Transverse colon (tissue), 4 donors: ENCODE results near the gene RFLNA. TPM values are rescaled to one million over a fixed set of nuclear protein-coding genes. Genes with fewer than 3 reads are reported as not detected.

ENCODE experiments used
- DNase-seq: peaks from one replicate; pipeline ENCODE4 v3.0.0-alpha.2; 2019
- H3K27ac ChIP-seq, 4 donors: fragments of 200-600 bp; sonication (generic); 2 replicates each; pipeline ENCODE4 v1.5.1; 2016 to 2018; ENCODE audit warnings: inconsistent platforms in 4 of 4
- H3K27me3 ChIP-seq: fragments of 200-600 bp; sonication (generic); 2 replicates; pipeline ENCODE4 v1.5.1; 2017; ENCODE audit warnings: inconsistent platforms
- H3K36me3 ChIP-seq, 4 donors: fragments of 200-600 bp; sonication (generic); 2 replicates each; pipeline ENCODE4 v1.5.1; 2017 to 2019; ENCODE audit warnings: inconsistent platforms in 4 of 4
- H3K4me1 ChIP-seq, 4 donors: fragments of 200-600 bp; sonication (generic); 2 replicates each; pipeline ENCODE4 v1.5.1; 2017 to 2020; ENCODE audit warnings: inconsistent platforms in 4 of 4
- H3K4me3 ChIP-seq, 4 donors: fragments of 200-600 bp; sonication (generic); 1 replicate in 1 of 4; 2 replicates in 3 of 4; pipeline versions ENCODE4 v1.5.1 to v1.6.1; 2017 to 2019; ENCODE audit warnings: inconsistent platforms in 4 of 4
- H3K9me3 ChIP-seq, 2 donors: fragments of 200-600 bp; sonication (generic); 2 replicates each; pipeline ENCODE4 v1.5.1; 2017 to 2019; ENCODE audit warnings: inconsistent platforms in 2 of 2
- EP300 ChIP-seq: sonication (generic); formaldehyde crosslinking; IDR thresholded peaks from one replicate; pipeline ENCODE4 v1.6.1; 2017; ENCODE audit warnings: antibody characterized with exemption, low read depth
- POLR2A ChIP-seq: fragments of 450-650 bp; IDR thresholded peaks from one replicate; pipeline ENCODE4 v1.6.1; 2016; ENCODE audit warnings: antibody characterized with exemption, mild to moderate bottlenecking, moderate library complexity
- POLR2AphosphoS5 ChIP-seq, 3 donors: sonication (generic); formaldehyde crosslinking; IDR thresholded peaks; one replicate each; pipeline ENCODE4 v1.6.1; 2016; ENCODE audit warnings: antibody characterized with exemption in 3 of 3
- WGBS, 2 donors: methylation state at CpG; one replicate each; pipeline ENCODE4 v1.1.5; 2018; ENCODE audit warnings: low coverage in 1 of 2; 5-methylcytosine and 5-hydroxymethylcytosine counted together
- in situ Hi-C, 4 donors: fragments of 200-750 bp; cut with MboI; loops; one replicate each; pipeline versions ENCODE4 v1.15.0 to v1.15.1; 2017; ENCODE audit warnings: low sequenced_read_pairs in 3 of 4, low pct_ligation_motif_present in 1 of 4, low pct_unique_long_range_greater_than_20kb in 1 of 4
- intact Hi-C: fragments of 100-400 bp; cut with DNase I; formaldehyde crosslinking; loops from one replicate; pipeline ENCODE4 v1.15.1; 2023; ENCODE audit warnings: low total_unique reads
- total RNA-seq, 4 donors: library from RNA; depleted of rRNA; stranded (reverse); fragments of >200 nt; gene quantifications; one replicate each; pipeline ENCODE4 v1.1.0, GENCODE V29; 2016
- TF ChIP-seq, protein P1 (sequence below), 5 experiments: fragments of 200-600 bp in 3 of 5; fragments of 450-650 bp in 2 of 5; sonication (generic) in 3 of 5; IDR thresholded peaks; 1 replicate in 2 of 5; 2 replicates in 3 of 5; pipeline ENCODE4 v1.5.1; 2016 to 2017; ENCODE audit warnings: antibody characterized with exemption in 5 of 5, inconsistent platforms in 3 of 5, mild to moderate bottlenecking in 2 of 5, moderate library complexity in 1 of 5

RFLNA gene
- total RNA-seq, 4 donors from 2014 or later: 19.1 to 53.8 (median 30.7) TPM

DNA sequence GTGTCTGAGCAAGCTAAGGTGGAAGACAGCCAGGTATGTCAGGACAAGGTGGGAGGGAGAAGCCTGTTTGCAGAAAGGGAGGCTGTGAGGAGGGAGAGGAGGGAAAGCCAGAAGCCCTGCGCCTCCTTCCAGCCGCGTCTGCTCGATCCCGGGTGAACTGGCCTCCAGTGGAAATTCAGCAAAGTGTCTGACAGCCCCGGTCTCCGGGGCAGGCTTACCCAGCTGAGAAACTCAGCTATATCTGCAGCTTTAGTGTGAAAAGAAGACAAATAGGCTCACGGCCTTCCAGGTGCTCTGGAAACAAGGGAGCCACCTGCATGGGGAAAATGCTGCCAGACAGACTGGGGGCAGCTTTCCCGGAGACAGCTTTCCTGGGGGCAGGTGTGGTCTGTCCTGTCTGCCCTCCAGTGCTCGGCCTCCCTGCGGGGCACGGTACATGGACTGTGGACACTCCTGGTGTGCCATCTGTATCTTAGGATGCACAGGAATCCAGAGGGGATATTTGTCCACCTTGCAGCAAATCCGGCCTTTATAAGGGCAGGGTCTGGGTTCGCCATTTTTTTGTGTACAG, 6.3 kb downstream of the RFLNA start:
- in situ Hi-C loops: loop anchor here in 1 of 4 donors (25.0 kb wide), 1 partner anchor 264 kb away; no protein-coding TSS in a partner anchor
- Histone ChIP-seq H3K36me3 (no peaks in the 10 kb centered on the region), H3K4me3 (no peak overlapping the region), H3K4me1 (peaks cover 0 to 14% (median 6%) of the 10 kb centered on the region in 4 donors), H3K27me3 (peaks cover 13% of the 10 kb centered on the region), H3K27ac (no peak overlapping the region), H3K9me3 (no peaks in the 10 kb centered on the region)
- intact Hi-C loops: no loop called here
- 82% methylated on average over 14 of the region's 14 CpGs; no CpG with 5 or more reads in 1 of the 2 donors for WGBS, 2 donors
- TF ChIP-seq, protein P1, sequence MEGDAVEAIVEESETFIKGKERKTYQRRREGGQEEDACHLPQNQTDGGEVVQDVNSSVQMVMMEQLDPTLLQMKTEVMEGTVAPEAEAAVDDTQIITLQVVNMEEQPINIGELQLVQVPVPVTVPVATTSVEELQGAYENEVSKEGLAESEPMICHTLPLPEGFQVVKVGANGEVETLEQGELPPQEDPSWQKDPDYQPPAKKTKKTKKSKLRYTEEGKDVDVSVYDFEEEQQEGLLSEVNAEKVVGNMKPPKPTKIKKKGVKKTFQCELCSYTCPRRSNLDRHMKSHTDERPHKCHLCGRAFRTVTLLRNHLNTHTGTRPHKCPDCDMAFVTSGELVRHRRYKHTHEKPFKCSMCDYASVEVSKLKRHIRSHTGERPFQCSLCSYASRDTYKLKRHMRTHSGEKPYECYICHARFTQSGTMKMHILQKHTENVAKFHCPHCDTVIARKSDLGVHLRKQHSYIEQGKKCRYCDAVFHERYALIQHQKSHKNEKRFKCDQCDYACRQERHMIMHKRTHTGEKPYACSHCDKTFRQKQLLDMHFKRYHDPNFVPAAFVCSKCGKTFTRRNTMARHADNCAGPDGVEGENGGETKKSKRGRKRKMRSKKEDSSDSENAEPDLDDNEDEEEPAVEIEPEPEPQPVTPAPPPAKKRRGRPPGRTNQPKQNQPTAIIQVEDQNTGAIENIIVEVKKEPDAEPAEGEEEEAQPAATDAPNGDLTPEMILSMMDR (IDR thresholded peaks at IDR 0.05): no peak
- TF ChIP-seq POLR2AphosphoS5 (IDR thresholded peaks at IDR 0.05) (no peak), POLR2A (no peak), EP300 (no peak)
- no peak for DNase-seq

DNA sequence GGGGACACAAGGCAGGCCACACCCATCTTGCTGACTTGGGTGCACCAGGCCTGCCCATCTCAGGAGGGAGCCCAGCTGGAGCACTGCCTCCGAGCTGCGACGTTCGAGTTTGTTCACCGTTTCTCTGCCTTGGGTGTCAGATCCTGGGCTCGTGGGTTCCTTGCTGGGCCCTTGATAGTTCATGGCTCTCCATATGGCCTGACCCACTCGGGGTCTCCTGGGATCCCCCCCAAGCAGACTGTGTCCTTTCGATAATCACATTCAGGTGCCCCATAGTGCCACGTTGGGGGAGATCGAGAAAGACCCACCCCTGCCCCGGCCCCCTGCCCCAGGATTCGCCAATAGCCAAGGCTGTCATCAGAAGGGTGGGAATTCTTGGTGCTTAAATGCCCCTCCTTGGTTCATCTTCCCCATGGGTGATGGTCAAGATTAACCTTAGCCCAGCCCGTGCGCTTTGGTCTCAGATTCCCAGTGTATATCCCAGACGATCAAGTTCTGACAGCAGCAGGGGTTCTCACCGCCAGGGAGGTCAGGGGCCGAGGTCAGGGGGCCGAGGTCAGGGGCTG, 7.4 kb downstream of the RFLNA start:
- 83 to 87% methylated on average over 1 to 18 of the region's 18 CpGs for WGBS, 2 donors
- Histone ChIP-seq H3K4me3 (no peak overlapping the region), H3K36me3 (no peaks in the 10 kb centered on the region), H3K27ac (no peak overlapping the region), H3K4me1 (peaks cover 0 to 5% (median 3%) of the 10 kb centered on the region in 4 donors), H3K27me3 (peaks cover 5% of the 10 kb centered on the region), H3K9me3 (no peaks in the 10 kb centered on the region)
- TF ChIP-seq EP300 (no peak), POLR2A (no peak), POLR2AphosphoS5 (IDR thresholded peaks at IDR 0.05) (no peak)
- TF ChIP-seq, protein P1 (IDR thresholded peaks at IDR 0.05): no peak
- in situ Hi-C loops (loop anchor here in 1 of 4 donors (25.0 kb wide), 1 partner anchor 265 kb away; no protein-coding TSS in a partner anchor), intact Hi-C loops (no loop called here)
- DNase-seq: no peak

DNA sequence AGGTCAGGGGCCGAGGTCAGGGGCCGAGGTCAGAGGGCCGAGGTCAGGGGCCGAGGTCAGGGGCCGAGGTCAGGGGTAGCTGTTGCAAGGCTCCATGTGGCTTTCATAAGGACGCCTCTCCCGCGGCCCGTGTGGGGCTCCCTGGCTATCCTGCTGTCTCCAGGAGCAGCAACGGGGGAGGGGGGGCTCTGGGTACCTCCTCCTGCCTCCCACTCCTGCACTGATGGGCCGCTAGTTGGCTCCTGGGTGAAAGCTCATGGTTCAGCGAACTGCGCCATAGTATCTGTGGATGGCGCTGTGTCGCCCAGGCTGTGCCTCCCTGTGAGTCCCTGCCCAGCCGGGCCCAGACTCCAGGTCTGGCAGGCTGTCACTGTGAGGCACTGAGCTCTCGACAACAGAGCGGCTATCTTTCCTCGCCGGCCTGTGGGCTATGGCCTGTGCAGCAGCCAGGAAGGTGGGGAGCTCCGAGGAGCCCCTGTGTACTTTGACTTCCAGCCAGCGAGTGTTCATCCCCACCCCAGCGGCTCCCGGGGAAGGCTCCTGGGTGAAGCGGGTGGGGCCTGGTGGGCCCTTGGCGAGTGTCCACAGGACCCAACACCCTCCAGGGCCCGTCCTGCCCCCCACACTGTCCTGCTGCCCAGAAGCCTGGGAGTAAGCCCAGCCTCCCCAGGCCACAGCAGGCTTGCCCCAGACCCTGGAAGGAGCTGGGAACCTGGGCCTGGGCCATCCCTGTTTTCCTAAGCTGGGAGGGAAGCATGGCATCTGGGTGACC, 8.1 kb downstream of the RFLNA start:
- no peaks in the 10 kb centered on the region for H3K9me3 ChIP-seq
- no peaks in the 10 kb centered on the region for H3K4me1 ChIP-seq
- no peaks in the 10 kb centered on the region for H3K36me3 ChIP-seq
- in situ Hi-C loops: loop anchor here in 1 of 4 donors (25.0 kb wide), 1 partner anchor 266 kb away; no protein-coding TSS in a partner anchor
- 75% methylated on average over 25 of the region's 27 CpGs; no CpG with 5 or more reads in 1 of the 2 donors for WGBS, 2 donors
- peaks cover 5% of the 10 kb centered on the region for H3K27me3 ChIP-seq
- no peak overlapping the region for H3K4me3 ChIP-seq
- no peak overlapping the region for H3K27ac ChIP-seq
- TF ChIP-seq, protein P1 (IDR thresholded peaks at IDR 0.05): no peak
- TF ChIP-seq EP300 (no peak), POLR2AphosphoS5 (IDR thresholded peaks at IDR 0.05) (no peak), POLR2A (no peak)
- DNase-seq: no peak
- intact Hi-C loops: no loop called here
